H9 (cell line): ENCODE measurements around the gene DLL4. TPM values are rescaled to one million over a fixed set of nuclear protein-coding genes. Genes with fewer than 3 reads are reported as not detected.

Experiments used
- DNase-seq: peaks from one replicate; pipeline ENCODE4 v3.0.0-alpha.2; 2017
- H2AFZ ChIP-seq: one replicate; pipeline ENCODE4 v1.6.1; 2013; ENCODE audit warnings: mild to moderate bottlenecking, low read length, control low read depth, moderate library complexity
- H2AK5ac ChIP-seq: 2 replicates; pipeline ENCODE4 v1.6.1; 2013; ENCODE audit warnings: low read length, control low read depth, mixed read lengths; ENCODE audit not compliant: insufficient read length
- H2BK120ac ChIP-seq: one replicate; pipeline ENCODE4 v1.6.1; 2013; ENCODE audit warnings: low read depth, mild to moderate bottlenecking, low read length, control low read depth, inconsistent platforms; ENCODE audit not compliant: poor library complexity, severe bottlenecking
- H2BK12ac ChIP-seq: 2 replicates; pipeline ENCODE4 v1.6.1; 2013; ENCODE audit warnings: low read length, control low read depth, mixed read lengths, low read depth; ENCODE audit not compliant: insufficient read length
- H2BK15ac ChIP-seq: 2 replicates; pipeline ENCODE4 v1.6.1; 2013; ENCODE audit warnings: low read depth, low read length, control low read depth
- H2BK20ac ChIP-seq: one replicate; pipeline ENCODE4 v1.6.1; 2013; ENCODE audit warnings: low read depth, mild to moderate bottlenecking, low read length, control low read depth, inconsistent platforms; ENCODE audit not compliant: poor library complexity, severe bottlenecking
- H2BK5ac ChIP-seq: 2 replicates; pipeline ENCODE4 v1.6.1; 2013; ENCODE audit warnings: low read length, control low read depth, mixed read lengths; ENCODE audit not compliant: insufficient read length
- H3K14ac ChIP-seq: 2 replicates; pipeline ENCODE4 v1.6.1; 2013; ENCODE audit warnings: low read length, control low read depth; ENCODE audit not compliant: insufficient read depth
- H3K18ac ChIP-seq: 2 replicates; pipeline ENCODE4 v1.6.1; 2013; ENCODE audit warnings: low read depth, mild to moderate bottlenecking, mixed read lengths, low read length, control low read depth; ENCODE audit not compliant: insufficient read length
- H3K23ac ChIP-seq: 2 replicates; pipeline ENCODE4 v1.6.1; 2013; ENCODE audit warnings: low read length, control low read depth, mixed read lengths, low read depth; ENCODE audit not compliant: insufficient read length
- H3K23me2 ChIP-seq: 2 replicates; pipeline ENCODE4 v1.6.1; 2013; ENCODE audit warnings: low read depth, mild to moderate bottlenecking, mixed read lengths, low read length, control low read depth; ENCODE audit not compliant: insufficient read length, poor library complexity, severe bottlenecking
- H3K27ac ChIP-seq: 2 replicates; pipeline ENCODE4 v1.5.1; 2013; ENCODE audit warnings: low read length, control low read depth, mixed read lengths, low read depth; ENCODE audit not compliant: insufficient read length
- H3K27me3 ChIP-seq: 2 replicates; pipeline ENCODE4 v1.6.1; 2013; ENCODE audit warnings: low read length, control low read depth, inconsistent platforms; ENCODE audit not compliant: insufficient read depth
- H3K4ac ChIP-seq: 2 replicates; pipeline ENCODE4 v1.6.1; 2013; ENCODE audit warnings: low read depth, mild to moderate bottlenecking, control low read depth, inconsistent platforms, low read length, moderate library complexity
- H3K4me1 ChIP-seq: 2 replicates; pipeline ENCODE4 v1.6.1; 2013; ENCODE audit warnings: low read length, control low read depth, inconsistent platforms; ENCODE audit not compliant: insufficient read depth
- H3K4me2 ChIP-seq: 2 replicates; pipeline ENCODE4 v1.6.1; 2013; ENCODE audit warnings: low read length, control low read depth, mixed read lengths; ENCODE audit not compliant: insufficient read length, insufficient read depth
- H3K56ac ChIP-seq: 2 replicates; pipeline ENCODE4 v1.6.1; 2013; ENCODE audit warnings: low read depth, mild to moderate bottlenecking, mixed read lengths, low read length, control low read depth; ENCODE audit not compliant: insufficient read length
- H3K79me1 ChIP-seq: 2 replicates; pipeline ENCODE4 v1.6.1; 2013; ENCODE audit warnings: low read depth, mild to moderate bottlenecking, moderate library complexity, low read length, control low read depth, inconsistent platforms; ENCODE audit not compliant: insufficient read depth, poor library complexity, severe bottlenecking
- H3K79me2 ChIP-seq: 2 replicates; pipeline ENCODE4 v1.6.1; 2013; ENCODE audit warnings: low read length, control low read depth, inconsistent platforms; ENCODE audit not compliant: insufficient read depth
- H3K9ac ChIP-seq: 2 replicates; pipeline ENCODE4 v1.6.1; 2013; ENCODE audit warnings: low read length, control low read depth, mixed read lengths; ENCODE audit not compliant: insufficient read length; ENCODE audit errors: extremely low read depth
- H3K9me3 ChIP-seq: one replicate; pipeline ENCODE4 v1.6.1; 2013; ENCODE audit warnings: low read depth, low read length, inconsistent platforms; ENCODE audit not compliant: control insufficient read depth
- H3T11ph ChIP-seq: one replicate; pipeline ENCODE4 v1.6.1; 2013; ENCODE audit warnings: mild to moderate bottlenecking, low read length, control low read depth, inconsistent platforms
- H4K20me1 ChIP-seq: one replicate; pipeline ENCODE4 v1.6.1; 2013; ENCODE audit not compliant: control insufficient read depth, insufficient read length, insufficient read depth
- H4K5ac ChIP-seq: 2 replicates; pipeline ENCODE4 v1.6.1; 2013; ENCODE audit warnings: low read depth, mild to moderate bottlenecking, mixed read lengths, low read length, control low read depth; ENCODE audit not compliant: insufficient read length
- H4K8ac ChIP-seq: replicated peaks from 2 replicates; pipeline ENCODE4 v1.6.1; 2013; ENCODE audit warnings: low read length, control low read depth, mixed read lengths, low read depth; ENCODE audit not compliant: insufficient read length
- H4K91ac ChIP-seq: 2 replicates; pipeline ENCODE4 v1.6.1; 2013; ENCODE audit warnings: low read depth, mild to moderate bottlenecking, moderate library complexity, mixed read lengths, low read length, control low read depth; ENCODE audit not compliant: insufficient read length
- H3K27ac Mint-ChIP-seq, 3 experiments: 2 replicates in 2 of 3; 3 replicates in 1 of 3; pipeline ENCODE4 v1.8.0; 2020 to 2021; ENCODE audit warnings: mixed read lengths in 3 of 3, mild to moderate bottlenecking in 1 of 3, moderate library complexity in 1 of 3
- H3K27me3 Mint-ChIP-seq: 2 replicates; pipeline ENCODE4 v1.8.0; 2021; ENCODE audit warnings: low read depth, mild to moderate bottlenecking, moderate library complexity, mixed read lengths
- H3K36me3 Mint-ChIP-seq, 3 experiments: 2 replicates in 2 of 3; 3 replicates in 1 of 3; pipeline ENCODE4 v1.8.0; 2020 to 2021; ENCODE audit warnings: low read depth in 3 of 3, mixed read lengths in 3 of 3; ENCODE audit not compliant: insufficient read depth in 1 of 3
- H3K4me1 Mint-ChIP-seq, 2 experiments: 2 replicates each; pipeline ENCODE4 v1.8.0; 2020; ENCODE audit warnings: mixed read lengths in 2 of 2
- H3K4me3 Mint-ChIP-seq, 2 experiments: 2 replicates in 1 of 2; 3 replicates in 1 of 2; pipeline ENCODE4 v1.8.0; 2020 to 2021; ENCODE audit warnings: mild to moderate bottlenecking in 2 of 2, mixed read lengths in 2 of 2, moderate library complexity in 1 of 2
- H3K9me3 Mint-ChIP-seq, 2 experiments: 2 replicates in 1 of 2; 3 replicates in 1 of 2; pipeline ENCODE4 v1.8.0; 2020; ENCODE audit warnings: mild to moderate bottlenecking in 2 of 2, mixed read lengths in 2 of 2, moderate library complexity in 1 of 2
- CTCF ChIP-seq: fragments of 200-600 bp; sonication (generic); conservative IDR thresholded peaks from 3 replicates; pipeline ENCODE4 v1.8.0; 2021; ENCODE audit warnings: antibody characterized with exemption, mild to moderate bottlenecking
- WGBS: extraction: QIAGEN DNeasy Blood & Tissue Kit; methylation state at CpG from one replicate; pipeline ENCODE4 v1.1.7; 2013; ENCODE audit warnings: missing lambda C conversion rate, low lambda C conversion rate, mixed read lengths; ENCODE audit not compliant: insufficient read length; ENCODE audit errors: extremely low coverage; 5-methylcytosine and 5-hydroxymethylcytosine counted together
- total RNA-seq: library from RNA; stranded (reverse); gene quantifications from 2 replicates; pipeline ENCODE4 v1.2.1, GENCODE V29; 2021

The DLL4 gene
- total RNA-seq, 1 experiment from 2014 or later: 0.28 TPM

DNA sequence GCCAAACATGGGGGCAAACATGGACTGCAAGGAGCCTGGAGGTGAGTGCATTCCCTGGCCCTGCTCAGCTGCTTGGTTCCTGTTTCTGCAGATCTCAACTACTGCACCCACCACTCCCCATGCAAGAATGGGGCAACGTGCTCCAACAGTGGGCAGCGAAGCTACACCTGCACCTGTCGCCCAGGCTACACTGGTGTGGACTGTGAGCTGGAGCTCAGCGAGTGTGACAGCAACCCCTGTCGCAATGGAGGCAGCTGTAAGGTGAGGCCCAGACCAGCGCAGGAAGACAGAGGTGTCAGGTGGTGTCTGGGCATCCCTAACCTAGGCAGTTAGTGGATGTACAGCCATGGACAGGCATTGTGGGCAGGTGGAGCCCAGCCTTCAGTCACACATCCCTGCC lies 5.3 kb downstream of the DLL4 start:
- no peak overlapping the region for H3K4me2 ChIP-seq
- no peak overlapping the region for H2BK120ac ChIP-seq
- peaks cover 25 to 37% of the 10 kb centered on the region in 2 experiments for H3K4me1 Mint-ChIP-seq
- no peak overlapping the region for H2BK15ac ChIP-seq
- H4K5ac ChIP-seq: no peak overlapping the region
- no peak overlapping the region for H3K27ac ChIP-seq
- H3K4ac ChIP-seq: no peak overlapping the region
- H2BK20ac ChIP-seq: no peak overlapping the region
- no peak overlapping the region for H3K56ac ChIP-seq
- H3K9me3 ChIP-seq: no peaks in the 10 kb centered on the region
- H3K79me1 ChIP-seq: no peaks in the 10 kb centered on the region
- no peaks in the 10 kb centered on the region for H4K20me1 ChIP-seq
- no peak overlapping the region for H3K27ac Mint-ChIP-seq
- no peak overlapping the region for H2BK5ac ChIP-seq
- no peaks in the 10 kb centered on the region for H3K36me3 Mint-ChIP-seq
- no CpG with 5 or more reads among the region's 6 CpGs for WGBS
- H3K4me1 ChIP-seq: no peaks in the 10 kb centered on the region
- peaks cover 83% of the 10 kb centered on the region for H3K27me3 Mint-ChIP-seq
- peaks cover 14% of the 10 kb centered on the region for H3K23me2 ChIP-seq
- no peak overlapping the region for H3K18ac ChIP-seq
- no peak for DNase-seq
- H3K9ac ChIP-seq: no peak overlapping the region
- H4K8ac ChIP-seq: no peak overlapping the region
- H3T11ph ChIP-seq: no peak overlapping the region
- no peak overlapping the region for H2AK5ac ChIP-seq
- no peak overlapping the region for H4K91ac ChIP-seq
- H3K79me2 ChIP-seq: no peaks in the 10 kb centered on the region
- no peak for TF ChIP-seq CTCF
- H3K14ac ChIP-seq: no peak overlapping the region
- no peak overlapping the region for H3K23ac ChIP-seq
- peaks cover 26% of the 10 kb centered on the region; the same call in 1 of the 2 replicates for H3K27me3 ChIP-seq
- no peak overlapping the region for H2AFZ ChIP-seq
- H3K9me3 Mint-ChIP-seq: no peaks in the 10 kb centered on the region; a peak in 1 of 5 replicates
- H3K4me3 Mint-ChIP-seq: no peak overlapping the region
- H2BK12ac ChIP-seq: no peak overlapping the region
